GM19328 (cell line): ENCODE results near the gene PRM2.
A peak's percentile ranks its signal among the peaks of the same experiment; 100 is the strongest.

Experiments used
- ATAC-seq: cut with Tn5 transposase; IDR thresholded peaks from one replicate; pipeline ENCODE4 v1.9.1; 2021; ENCODE audit warnings: mild to moderate bottlenecking, moderate library complexity; ENCODE audit not compliant: unreplicated experiment

The PRM2 gene

DNA sequence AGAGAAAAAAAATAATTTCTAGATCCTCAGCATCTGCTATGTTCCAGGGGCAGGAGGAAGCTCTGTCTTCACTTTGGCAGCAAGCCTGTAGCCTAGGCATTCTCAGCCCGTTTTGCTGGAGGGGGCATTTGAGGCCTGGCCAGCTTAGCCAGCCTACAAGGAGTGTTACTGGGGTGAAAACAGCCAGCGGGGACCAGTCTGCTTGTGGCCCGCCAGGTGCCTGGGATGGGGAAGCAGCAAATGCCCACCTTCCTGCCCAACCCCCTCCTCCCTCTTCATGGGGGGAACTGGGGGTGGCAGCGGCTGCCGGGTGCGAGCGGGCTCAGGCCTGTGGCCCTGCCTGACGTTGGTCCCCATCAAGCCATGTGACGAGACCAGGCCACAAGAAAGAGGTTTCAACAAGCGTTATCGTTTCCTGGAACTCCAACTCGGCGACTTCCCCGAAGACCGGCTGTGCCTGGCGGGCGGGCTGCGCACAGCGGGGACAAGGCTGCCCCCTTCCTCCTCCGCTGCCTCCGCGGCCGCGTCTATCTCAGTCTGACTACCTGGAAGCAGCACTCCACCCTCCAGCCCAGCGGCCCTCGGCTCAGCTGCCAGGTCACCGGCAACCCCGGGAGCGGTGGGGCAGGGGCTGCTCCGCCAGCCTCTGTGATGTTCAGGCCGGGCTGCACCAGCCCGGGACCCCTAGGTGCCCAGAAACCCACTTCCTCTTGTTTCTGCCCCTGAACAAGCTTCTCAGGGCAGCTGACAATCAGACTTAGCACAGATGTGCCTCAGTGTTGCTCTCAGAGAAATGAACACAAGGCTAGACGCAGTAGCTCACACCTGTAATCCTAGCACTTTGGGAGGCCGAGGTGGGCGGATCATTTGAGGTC is 43.2 kb downstream of the PRM2 start:
- ATAC-seq = peak; percentile 55

DNA sequence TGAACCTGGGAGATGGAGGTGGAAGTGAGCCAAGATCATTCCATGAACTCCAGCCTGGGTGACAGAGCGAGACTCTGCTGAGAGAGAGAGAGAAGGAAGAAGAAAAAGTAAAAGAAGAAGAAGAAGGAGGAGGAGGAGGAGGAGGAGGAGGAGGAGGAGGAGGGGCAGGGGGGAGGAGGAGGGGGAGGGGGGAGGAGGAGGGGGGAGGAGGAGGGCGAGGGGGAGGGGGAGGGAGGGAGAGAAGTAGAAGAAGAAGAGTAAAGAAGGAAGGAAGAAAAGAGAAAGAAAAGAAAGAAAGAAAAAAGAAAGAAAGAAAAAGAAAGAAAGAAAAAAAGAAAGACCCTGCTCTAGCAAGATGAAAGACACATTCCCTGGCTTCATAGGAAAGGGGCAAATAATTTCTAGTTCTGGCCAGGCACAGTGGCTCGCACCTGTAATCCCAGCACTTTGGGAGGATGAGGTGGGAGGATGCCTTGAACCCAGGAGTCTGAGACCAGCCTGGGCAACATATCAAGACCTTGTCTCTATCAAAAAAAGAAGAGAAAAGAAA is 43.9 kb downstream of the PRM2 start:
- ATAC-seq = no peak

DNA sequence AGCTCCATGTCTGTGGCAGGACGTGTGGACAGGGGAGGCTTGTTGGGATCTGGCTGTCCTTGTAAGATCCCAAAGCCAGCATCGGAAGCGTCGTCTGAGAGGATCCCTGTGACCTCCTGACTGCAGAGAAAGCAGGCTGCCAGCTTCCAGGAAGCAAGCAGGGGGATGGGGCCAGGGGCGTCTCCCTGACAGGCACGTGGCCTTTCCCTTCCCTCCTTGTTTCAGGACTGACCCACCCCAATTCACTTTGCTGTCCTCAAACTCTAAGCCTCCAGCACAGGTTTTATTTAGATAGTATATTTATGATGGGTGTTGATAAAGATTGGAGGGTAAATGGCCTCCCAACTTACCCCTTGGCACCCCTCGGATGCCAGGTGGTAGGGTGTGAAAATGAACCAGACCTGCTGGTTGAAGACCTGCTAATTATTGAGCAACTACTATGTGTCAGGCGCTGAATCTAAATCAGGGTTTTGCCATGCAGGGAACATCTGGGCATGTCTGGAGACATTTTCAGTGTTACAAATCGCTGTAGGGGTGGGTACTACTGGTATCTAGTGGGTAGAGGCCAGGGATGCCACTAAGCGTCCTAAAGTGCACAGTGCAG is 44.8 kb downstream of the PRM2 start:
- ATAC-seq = no peak

DNA sequence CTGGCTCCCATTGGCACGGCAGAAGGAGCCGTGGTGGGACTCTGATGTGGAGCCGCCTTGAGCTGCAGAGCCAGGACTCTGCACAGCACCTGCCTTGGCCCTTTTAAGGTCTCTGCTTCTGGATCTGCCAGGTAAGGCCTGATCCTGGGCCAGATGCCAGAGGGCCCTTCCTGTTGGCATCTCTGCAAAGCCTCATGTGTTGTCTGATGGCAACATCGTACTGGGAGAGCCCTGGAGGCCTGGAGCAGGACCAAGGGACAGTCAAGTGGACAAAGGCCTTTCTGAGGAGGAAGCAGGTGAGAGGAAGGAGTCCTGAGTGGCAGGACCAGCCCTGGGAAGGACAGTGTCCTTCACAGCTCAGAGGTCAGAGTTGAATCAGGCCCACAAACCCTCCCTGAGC is 46.4 kb downstream of the PRM2 start:
- ATAC-seq = no peak

DNA sequence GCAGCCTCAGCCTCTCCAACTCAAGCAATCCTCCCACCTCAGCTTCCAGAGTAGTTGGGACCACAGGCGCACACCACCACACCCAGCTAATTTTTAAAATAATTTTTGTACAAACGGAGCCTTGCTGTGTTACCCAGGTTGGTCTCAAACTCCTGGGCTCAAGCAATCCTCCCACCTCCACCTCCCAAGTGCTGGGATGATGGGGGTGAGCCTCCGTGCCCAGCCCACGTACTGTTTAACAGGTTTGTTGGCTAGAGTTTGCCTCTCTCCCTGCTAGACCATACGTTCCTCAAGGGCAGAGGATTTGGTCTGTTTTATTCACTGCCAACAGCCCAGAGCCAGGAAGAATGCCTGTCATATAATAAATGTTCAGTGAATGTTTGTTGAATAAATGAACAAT is 46.8 kb downstream of the PRM2 start:
- ATAC-seq = no peak

DNA sequence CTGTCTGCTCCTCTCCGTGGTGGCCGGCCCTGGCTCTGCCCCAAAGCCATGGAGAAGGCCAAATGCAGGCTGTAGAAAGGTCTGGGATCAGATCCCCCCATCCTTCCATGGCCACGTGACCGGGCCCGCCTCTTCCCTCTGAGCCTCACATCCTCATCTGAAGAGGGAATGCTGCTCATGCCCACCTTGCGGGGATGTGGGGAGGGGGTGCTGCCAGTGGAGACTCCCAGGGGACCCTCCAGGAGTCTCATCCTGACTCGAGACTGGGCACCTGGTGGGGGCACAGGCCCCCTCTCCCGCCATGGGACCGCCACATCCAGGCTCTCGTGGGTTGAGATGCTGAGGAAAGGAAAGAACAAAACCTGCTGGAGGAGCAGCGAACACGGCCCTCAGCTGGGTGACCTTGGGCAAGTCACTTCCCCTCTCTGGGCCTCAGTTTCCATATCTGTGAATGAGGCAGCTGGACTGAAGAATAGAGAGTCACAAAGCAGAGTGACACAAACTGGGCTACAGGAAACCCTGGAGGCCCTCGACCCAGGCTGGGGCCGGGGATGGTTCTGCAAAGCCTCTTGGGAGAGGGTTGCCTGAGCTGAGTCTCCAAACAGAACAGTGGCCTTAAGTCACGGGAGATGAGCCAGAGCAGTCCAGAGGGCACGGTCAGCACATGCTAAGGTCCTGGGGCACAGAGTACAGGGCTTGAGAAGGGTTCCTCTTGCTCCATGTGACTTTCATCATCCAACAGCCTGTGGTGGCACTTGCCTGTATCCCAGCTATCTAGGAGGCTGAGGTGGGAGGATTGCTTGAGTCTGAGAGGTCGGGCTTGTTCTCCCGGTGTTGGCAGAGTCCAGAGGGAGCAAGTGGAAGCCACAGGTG is 50.4 kb downstream of the PRM2 start:
- no peak for ATAC-seq
